Hematopoietic multipotent progenitor cell treated with erythropoietin and hydrocortisone succinate and interleukin-3 and kit ligand, for 15 days (in vitro differentiated cells): ENCODE measurements around the gene UBE2I.
"Not testable (repeated sequence)": the region's sequence is repeated elsewhere in the genome, so short reads cannot be mapped to it uniquely, and the experiment has no call there.

Experiments
- DNase-seq: peaks from one replicate; pipeline ENCODE4 v3.0.0-alpha.2; 2015; ENCODE audit warnings: low spot score

Gene UBE2I

DNA sequence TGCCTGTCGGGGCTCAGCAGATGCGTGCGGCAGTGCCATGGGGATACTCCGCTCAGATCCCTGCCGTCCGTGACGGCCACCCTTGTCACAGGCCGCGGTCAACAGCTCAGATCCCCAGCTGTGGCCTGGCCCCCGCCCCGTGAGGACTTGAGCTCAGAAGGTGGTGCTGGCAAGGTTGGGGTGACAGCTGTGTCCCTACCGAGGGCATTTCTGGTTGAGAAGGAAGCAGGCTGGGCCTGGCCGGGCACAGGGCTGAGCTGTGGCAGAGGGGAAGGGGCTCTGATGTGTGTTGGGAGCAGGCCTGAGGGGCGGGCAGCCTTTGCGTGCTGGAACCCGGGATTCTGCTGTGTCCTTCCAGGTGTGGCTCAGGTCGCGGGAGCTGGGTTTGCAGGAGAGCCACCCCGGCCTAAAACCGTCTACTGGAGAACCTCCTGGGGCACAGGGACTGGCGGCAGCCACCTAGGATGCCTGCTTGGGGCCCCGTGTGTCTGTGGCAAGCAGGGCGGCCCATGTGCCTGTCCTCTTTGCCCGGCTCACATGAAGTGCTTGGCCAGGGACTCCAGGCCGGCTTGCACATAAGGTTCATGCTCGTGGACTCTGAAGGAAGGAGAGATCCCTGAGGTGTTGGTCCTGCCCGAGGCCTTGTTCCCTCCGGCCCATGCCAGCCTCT, 5.1 kb downstream of the UBE2I start:
- no peak for DNase-seq

DNA sequence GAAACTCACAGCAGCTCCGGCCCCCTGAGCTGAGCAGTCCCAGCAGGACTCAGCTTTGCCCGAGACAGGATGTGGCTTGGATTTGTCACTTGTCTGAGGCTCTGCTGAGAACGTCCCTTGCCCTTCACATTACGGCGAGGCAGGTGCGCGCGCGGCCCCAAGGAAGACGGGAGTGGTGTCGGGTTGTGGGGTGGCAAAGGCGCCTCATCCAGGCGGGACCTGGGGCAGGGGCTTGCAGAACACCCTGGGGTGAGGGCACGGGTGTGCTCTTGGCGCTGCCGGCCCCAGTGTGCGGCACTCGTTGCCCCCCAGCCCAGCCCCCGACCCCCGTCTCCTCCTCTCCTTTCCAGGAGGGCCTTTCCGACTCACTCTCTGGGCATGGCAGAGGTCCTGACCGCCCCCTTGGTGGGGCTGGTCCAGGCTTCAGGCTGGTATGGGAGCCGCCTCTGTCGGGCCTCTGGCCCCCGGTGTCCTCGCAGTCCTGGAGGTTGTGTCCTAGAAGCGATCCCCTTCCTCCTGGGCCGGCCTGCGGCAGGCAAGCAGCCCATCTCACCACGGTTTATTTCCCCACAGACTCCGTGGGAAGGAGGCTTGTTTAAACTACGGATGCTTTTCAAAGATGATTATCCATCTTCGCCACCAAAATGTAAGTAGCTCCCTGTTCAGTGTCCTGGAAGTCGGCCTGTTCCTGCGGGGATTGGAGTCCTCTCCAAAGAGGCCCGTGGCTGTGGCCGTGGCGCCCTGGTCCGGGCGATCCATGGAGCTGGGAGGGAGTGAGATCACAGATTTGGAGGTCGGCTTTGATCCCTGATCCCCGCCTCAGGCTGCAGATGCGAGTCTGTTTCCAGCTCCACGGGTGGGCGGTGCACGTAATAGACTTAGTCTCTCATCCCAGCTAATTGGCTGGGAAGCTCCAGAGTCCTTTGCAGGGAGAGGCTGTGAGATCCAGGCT, 5.9 kb downstream of the UBE2I start:
- no peak for DNase-seq

DNA sequence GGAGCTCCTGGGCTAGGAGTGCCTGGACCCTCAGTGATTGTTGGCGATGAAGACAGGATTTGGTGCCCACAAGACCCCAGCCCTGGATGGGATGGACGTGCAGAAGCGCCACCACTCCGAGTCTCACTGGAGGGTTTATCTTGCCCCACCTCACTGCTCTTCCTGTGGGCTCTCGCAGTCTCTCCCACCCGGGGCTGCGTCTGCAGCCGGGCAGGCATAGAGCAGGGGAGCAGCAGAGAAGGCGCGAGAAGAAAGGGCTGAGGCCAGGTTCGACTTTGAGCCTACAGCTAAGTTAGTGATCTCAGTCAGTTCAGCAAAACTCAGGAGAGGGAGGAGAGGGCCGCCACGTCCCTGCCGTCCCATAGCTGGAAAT, 6.6 kb downstream of the UBE2I start:
- no peak for DNase-seq

DNA sequence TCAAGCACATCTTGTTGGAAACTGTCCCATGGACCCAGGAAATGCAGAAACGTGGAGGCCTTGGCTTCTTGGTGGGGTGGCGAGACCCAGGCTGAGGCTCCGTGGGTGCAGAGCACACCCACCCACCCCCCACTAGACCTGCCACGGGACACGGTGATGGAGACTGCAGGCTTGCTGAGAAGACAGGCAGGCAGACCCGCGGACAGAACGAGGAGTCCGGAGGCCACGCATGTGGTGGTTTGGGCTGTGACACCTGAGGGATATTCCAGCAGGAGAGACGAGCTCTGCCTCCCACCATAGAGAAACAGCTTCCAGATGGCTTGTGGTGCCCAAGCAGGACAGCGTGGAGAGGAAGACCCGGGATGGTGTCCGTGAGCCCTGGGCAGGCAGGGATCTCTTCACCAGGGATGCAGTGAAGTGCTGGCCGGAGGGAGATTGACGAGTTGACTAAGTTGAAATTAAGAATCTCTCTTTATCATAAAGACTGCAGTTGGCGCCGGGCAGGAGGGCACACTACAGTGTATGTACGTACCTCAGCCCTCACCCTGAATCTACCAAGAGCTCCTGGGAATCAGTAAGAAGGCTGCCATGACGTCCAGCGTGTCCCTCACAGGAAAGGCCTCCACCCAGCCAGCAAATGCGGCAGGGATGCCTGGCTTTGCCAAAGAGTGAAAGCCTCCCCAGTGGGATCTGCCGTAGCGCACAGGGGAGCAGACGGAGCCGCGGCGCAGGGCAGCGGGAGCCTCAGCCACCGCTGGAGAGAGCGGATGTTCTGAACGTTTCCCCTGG, 8.2 kb downstream of the UBE2I start:
- DNase-seq = no peak

DNA sequence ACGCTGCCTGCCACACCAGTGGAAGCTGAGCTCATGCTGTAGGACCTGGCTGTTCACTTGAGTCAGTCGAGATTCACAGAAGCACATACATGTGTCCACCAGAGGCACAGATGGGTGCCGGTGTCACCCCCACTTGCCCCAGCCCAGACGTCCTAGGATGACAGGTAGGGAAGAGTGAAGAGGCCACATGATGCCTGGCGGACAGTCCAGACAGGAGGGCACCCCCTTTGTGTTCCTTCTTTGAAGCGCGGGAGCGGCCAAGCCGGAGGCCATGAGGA, 8.8 kb downstream of the UBE2I start:
- no peak for DNase-seq

DNA sequence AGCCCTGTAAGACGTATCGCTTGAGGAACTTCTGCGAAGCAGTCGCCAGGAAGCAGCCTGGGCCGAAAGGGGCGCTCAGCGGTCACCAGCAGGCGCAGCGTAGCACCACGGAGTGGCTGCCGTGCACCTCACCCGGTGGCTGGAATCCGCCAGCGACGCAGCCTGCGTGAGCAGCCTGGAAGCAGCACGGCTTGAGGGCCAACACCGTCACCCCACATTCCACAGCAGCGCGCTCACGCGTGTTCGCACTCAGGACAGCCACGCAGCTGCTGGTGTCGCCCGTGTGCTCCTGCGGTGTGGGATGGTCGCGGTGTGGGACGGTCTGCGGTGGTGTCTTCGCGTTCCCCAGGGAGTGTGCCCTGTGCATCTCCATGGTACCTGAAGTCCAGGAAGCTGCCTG, 9.6 kb downstream of the UBE2I start:
- DNase-seq = no peak

DNA sequence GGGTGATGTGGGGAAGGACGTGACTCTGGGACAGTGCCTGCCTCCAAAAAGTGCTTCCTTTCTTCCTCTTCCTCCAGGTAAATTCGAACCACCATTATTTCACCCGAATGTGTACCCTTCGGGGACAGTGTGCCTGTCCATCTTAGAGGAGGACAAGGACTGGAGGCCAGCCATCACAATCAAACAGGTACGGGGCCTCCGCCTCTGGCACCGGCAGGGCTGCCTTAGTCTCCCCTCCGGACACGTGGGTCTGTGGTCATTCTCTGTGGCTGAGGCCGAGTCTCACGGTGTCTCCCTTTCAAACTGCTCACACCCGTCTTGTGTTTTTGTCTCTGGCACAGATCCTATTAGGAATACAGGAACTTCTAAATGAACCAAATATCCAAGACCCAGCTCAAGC, 10.7 kb downstream of the UBE2I start:
- no peak for DNase-seq

DNA sequence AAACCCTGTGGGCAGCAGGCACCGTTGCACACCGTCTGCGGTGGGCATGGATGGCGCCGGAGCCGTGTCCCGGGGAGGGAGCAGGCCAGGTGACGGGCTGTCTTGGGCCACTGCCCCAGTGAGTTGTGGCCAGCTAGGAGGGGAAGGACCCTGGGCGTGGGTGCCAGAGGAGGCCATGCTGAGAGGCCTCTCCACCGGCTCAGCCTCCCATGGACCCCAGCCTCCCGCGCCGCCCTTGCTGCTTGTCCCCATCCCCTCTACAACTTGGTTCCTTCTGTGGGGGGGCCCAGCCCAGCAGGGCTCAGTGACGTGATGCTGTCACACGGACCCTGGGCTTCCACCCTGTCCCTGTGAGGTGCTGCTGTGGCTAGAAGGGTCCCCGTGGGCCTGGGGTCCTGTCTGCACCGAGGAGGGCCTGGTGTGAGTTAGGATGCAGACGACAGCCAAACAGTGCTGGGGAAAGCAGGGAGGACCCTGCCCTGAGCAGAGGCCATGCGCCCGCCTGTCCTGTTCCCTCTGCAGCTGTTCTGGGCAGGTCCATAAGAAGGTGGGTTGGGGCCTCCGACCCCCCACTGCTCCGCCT, 11.3 kb downstream of the UBE2I start:
- DNase-seq = no peak

DNA sequence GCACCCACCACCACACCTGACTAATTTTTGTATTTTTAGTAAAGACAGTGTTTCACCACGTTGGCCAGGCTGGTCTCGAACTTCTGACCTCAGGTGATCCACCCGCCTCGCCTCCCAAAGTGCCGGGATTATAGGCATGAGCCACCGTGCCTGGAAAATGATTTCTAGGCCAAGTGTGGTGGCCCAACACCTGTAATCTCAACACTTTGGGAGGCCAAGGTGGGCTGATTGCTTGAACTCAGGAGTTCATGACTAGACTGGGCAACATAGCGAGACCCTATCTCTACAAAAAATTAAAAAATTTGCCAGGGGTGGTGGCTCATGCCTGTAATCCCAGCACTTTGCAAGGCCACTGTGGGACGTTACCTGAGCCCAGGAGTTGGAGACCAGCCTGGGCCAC, 13.0 kb downstream of the UBE2I start:
- DNase-seq = no peak

DNA sequence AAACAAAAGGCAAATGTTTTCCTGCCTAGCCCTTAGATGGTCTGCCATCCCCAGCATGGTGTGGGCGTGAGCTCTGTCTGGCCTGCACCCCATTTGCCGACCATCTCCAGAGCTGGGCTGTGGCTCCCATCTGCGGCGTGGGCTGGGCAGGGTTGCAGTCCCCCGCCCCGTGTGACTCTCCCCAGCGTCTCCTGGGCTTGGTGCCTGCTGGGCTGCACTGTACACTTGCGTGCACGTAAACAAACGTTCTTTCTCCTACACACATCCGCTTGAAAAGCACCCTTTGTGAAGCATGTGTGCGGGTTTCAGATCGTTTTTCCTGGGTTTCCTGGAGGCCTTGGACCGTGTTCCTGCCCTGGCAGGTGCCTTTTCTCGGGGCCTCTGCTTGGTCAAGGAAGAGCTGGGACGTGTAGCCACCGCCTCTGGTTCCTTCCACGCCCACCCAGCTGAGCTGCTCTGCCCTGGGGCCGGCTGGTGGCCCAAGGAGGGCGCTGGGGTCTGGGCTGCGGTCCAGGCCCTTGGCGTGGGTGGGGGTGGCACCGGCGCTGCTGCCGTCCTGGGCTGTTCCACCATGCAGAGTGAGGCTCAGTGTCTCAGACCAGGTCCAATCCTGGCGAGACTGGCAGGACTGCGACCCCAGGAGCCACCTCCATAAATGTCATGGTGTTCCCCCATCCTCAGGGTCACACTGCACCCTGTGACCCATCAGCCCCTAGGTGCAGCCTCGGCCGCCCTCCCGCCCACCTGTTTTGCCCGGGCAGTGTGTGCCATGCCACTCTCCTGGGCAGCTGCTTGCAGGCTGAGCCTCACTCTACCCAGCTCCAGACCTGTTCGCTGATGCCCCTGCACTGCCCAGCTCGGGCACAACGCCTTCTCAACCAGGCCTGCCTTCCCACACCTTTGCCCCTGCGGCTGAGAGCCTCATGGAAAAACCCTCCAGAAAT, 14.1 kb downstream of the UBE2I start:
- no peak for DNase-seq

DNA sequence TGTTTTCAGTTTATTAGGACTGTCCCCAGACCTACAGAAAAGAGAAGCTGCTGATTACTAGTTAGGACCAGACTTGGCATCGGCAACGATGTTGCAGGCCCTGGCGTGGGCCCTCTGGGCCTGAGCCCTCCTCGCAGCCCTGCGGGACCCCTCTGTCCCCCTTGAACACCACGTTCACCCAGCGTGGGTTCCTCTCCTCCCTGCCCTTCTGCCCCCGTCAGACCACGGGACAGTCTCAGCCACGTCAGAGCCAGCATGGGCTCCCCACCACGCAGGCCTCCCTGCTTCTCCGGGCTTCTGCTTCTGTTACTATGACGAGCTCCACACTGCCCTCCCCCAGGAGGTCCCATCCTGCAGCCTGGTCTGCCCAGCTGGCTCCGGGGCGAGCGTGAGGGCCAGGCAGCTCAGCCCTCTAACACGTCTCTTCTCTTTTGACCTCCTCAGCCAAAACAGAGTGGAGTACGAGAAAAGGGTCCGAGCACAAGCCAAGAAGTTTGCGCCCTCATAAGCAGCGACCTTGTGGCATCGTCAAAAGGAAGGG, 14.9 kb downstream of the UBE2I start:
- no peak for DNase-seq

DNA sequence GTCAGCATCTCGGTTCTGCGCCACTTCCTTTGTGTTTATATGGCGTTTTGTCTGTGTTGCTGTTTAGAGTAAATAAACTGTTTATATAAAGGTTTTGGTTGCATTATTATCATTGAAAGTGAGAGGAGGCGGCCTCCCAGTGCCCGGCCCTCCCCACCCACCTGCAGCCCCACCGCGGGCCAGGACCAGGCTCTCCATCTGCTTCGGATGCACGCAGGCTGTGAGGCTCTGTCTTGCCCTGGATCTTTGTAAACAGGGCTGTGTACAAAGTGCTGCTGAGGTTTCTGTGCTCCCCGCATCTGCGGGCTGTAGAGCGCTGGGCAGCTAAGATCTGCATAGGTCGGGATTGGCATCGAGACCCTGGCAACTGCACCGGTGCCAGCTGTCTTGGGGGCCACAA, 15.8 kb downstream of the UBE2I start:
- no peak for DNase-seq

DNA sequence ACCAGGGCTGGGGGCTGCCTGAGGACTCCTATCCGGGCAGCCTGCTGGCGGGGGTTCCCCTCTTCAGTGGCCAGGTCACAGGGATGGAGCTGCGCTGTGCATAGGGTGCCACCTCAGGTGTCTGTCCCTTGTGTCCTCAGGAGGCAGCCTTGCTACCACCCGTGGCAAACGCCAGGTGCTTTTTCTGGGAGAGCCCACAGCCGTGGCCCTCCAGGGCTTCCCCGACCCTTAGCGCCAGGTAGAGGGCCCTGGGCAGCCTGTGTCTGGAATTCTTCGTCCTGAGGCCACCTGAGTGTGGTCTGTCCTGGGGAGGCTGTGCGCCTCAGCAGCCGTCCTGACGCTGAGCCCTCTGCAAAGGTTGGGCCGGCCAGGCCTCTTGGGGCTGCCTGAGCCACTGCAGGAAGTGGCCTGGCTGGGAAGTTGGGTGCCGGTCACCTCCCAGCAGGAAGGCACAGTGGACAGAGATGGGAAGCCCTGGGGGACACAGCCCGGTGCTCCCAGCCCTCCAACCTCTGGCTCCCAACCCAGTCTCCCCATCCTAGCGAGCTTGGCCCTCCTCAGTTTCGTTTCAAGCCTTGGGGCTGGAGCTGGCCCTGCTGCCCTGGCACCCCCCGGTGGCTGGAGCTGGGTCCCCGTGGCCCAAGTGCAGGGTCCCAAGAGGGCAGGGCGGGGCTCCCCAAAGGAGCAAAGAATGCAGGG, 16.4 kb downstream of the UBE2I start:
- DNase-seq = no peak

DNA sequence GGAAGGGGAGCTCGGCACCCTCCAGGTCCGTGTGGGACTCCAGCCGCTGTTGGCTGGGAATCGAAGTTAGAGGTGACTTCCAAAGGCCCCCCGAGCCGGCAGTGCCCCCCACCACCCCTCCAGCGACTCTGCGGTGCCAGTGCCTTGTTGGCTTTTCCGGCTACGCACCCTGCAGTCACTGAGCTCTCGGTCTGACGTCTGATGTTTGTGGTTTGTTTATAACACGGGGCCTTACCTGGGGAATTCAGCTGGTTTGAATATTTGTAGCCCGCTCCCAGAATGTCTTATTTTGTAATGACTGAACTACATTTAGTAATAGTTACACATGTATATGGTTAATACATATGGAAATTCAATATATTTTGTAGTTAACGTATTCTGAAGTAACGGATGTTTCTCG, 17.0 kb downstream of the UBE2I start:
- DNase-seq = no peak

DNA sequence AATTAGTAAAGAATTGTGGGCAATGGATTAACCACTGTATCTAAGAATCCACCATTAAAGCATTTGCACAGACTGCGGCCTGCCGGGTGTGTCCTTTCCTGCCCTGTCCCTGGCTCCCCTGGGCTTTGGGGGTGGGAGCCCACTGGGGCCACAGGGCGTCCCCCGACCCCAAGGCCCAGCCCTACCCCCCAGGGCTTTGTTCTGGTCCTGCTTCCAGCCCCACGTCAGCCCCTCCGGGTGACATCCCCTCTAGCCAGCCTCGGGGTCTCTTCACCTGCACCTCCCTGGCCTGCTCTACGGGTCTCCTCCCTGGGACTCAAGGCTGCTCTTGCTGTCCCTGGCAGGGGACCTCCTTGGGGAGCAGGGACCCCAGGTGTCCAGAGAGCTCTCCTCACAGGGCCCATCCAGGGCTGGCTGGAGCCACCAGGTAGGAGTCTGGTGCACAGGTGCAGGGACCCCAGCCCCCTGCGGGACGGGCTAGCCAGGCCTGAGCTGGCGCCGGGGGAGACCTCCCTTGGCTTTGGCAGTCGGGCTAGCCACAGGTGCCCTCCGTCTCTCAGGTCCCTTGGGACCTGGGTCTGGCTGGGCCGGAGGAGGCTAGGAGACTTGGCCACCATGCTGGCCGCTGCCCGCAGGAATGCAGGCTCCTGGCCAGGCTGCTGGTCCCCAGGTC, 17.6 kb downstream of the UBE2I start:
- no peak for DNase-seq

DNA sequence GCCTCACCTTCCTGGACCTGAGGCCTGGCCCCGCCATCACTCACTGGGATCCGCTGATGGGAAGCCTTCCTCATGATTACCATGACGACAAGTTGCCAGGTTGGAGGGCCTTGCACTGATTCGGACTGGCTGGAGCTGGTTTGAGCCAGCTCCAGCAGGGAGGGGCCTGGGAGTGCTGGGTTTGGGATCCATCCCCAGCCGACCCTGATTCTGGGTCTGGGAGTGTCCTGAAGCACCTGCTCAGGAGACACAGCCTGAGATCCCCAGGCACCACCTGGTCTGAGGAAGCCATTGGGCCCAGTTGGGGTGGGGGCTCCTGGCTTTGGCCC, 18.1 kb downstream of the UBE2I start:
- no peak for DNase-seq

DNA sequence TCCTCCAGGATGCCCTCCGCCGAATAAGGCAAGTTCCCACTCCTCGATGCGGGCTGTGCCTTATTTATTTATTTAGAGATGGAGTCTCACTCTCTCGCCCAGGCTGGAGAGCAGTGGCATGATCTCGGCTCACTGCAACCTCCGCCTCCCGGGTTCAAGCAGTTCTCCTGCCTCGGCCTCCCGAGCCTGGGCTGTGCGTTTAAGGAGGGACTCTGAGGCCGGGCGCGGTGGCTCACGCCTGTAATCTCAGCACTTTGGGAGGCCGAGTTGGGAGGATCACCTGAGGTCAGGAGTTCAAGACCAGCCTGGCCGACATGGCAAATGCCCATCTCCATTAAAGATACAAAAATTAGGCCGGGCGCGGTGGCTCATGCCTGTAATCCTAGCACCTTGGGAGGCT, 18.7 kb downstream of the UBE2I start:
- DNase-seq = not testable (repeated sequence)

DNA sequence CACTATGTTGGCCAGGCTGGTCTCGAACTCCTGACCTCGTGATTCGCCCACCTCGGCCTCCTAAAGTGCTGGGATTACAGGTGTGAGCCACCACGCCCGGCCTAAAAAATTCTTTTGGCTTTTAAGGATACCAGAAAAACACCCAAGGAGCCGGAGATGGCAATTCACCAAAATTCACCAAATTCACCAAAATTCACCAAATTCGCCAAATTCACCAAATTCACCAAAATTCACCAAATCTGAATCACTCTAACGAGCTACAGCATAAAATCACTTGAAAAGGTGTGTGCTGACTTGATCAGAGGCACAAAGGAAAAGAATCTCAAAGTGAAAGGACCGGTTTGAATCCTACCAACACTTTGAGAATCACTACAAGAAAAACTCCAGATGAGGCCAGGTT, 19.5 kb downstream of the UBE2I start:
- DNase-seq = not testable (repeated sequence)

DNA sequence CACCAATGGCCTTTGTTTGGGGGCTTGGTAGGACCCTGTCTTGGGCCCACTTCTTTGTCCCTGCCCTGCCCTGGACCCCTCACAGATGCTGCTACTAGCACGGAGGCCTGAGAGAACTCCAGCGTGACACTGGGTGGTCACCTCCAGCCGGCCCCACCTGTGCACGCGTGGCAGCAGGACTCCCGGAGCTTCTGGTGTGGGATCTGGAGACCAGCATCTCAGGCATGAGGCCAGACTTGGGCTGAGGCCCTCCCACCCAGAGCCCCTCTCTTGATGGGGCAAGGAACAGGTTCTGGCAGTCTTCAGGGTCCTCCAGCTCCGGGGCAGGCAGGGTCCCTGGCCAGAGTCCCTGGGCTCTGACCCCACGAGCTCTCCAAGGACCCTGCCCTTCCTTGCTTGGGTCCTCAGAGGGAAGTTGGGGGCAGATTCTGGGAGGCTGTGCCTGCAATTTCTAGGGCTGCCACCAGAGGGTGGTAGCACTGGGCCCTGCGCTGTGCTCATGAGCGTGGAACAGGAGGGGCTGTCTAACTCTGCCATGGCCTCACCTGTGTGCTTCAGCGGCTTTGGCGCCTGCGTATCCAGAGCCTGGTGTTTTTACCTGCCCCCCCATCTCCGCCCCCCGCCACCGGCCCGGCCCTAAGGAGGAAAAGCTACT, 21.0 kb downstream of the UBE2I start:
- peak; percentile 40 for DNase-seq
